ENCODE measurements around the gene SAPCD2. TPM values are rescaled to one million over a fixed set of nuclear protein-coding genes. Genes with fewer than 3 reads are reported as not detected.

Gene SAPCD2
- polyA plus RNA-seq, 1 donor from 2014 or later, result 0.22 TPM

GRCh38 chr9:137114613-137115393, 44.4 kb upstream of the SAPCD2 start, which contains the start of gene DPP7:
Gene DPP7 (minus strand): TSS chr9:137114733. CDS start chr9:137114713, 20 bp downstream.
- TF ChIP-seq TAF1 (IDR thresholded peaks at IDR 0.05; ENCODE audit: low read depth) (no peak), MXI1 (conservative IDR thresholded peaks at IDR 0.05; ENCODE audit: poor library complexity, severe bottlenecking) (peak; percentile 20)
- no peaks in the 10 kb centered on the region for H3K79me2 ChIP-seq (replicated peaks; ENCODE audit: insufficient read depth, low read length)
- peak within 1 kb of the TSS; percentile 43 for H3K4me3 ChIP-seq (ENCODE audit: low read length)
- no peaks in the 10 kb centered on the region for H3K36me3 ChIP-seq (ENCODE audit: insufficient read depth, low read length)
- peaks cover 10% of the 10 kb centered on the region for H3K27me3 ChIP-seq (ENCODE audit: insufficient read depth, low read depth, low read length)
- no peak within 1 kb of the TSS for H2AFZ ChIP-seq (ENCODE audit: low read depth, low read length)
- no peak within 1 kb of the TSS for H3K27ac ChIP-seq (ENCODE audit: low read length)
- H3K9ac ChIP-seq (ENCODE audit: low read length), result no peak within 1 kb of the TSS
- no peaks in the 10 kb centered on the region for H3K9me2 ChIP-seq (ENCODE audit: insufficient read depth, low read length)
- no peak within 1 kb of the TSS for H3K4me2 ChIP-seq (ENCODE audit: low read length)
- no peaks in the 10 kb centered on the region for H3F3A ChIP-seq (ENCODE audit: insufficient read depth, low read length, poor library complexity, severe bottlenecking)
- no peaks in the 10 kb centered on the region for H3K9me3 ChIP-seq (ENCODE audit: low read length)
- no peaks in the 10 kb centered on the region for H4K20me1 ChIP-seq (ENCODE audit: insufficient read depth)

- H3K9ac ChIP-seq (ENCODE audit: low read length), result no peak overlapping the region
- H3K4me2 ChIP-seq (ENCODE audit: low read length), result no peak overlapping the region
- H3K79me2 ChIP-seq (replicated peaks; ENCODE audit: insufficient read depth, low read length), result no peaks in the 10 kb centered on the region
- no peaks in the 10 kb centered on the region for H3K36me3 ChIP-seq (ENCODE audit: insufficient read depth, low read length)
- TF ChIP-seq MXI1 (conservative IDR thresholded peaks at IDR 0.05; ENCODE audit: poor library complexity, severe bottlenecking) (no peak), CTCF (IDR thresholded peaks at IDR 0.05; ENCODE audit: poor library complexity, severe bottlenecking) (no peak), TAF1 (IDR thresholded peaks at IDR 0.05; ENCODE audit: low read depth) (no peak), SMC3 (conservative IDR thresholded peaks at IDR 0.05; ENCODE audit: poor library complexity) (no peak), RAD21 (conservative IDR thresholded peaks at IDR 0.05) (no peak), POLR2AphosphoS5 (IDR thresholded peaks at IDR 0.05) (no peak), EZH2 (IDR thresholded peaks at IDR 0.05; ENCODE audit: borderline replicate concordance, insufficient read depth, low read length, poor library complexity, severe bottlenecking) (no peak), EP300 (conservative IDR thresholded peaks at IDR 0.05; ENCODE audit: poor library complexity, severe bottlenecking) (no peak), REST (IDR thresholded peaks at IDR 0.05; ENCODE audit: borderline replicate concordance) (no peak)
- H3K9me3 ChIP-seq (ENCODE audit: low read length), result no peaks in the 10 kb centered on the region
- H3K9me2 ChIP-seq (ENCODE audit: insufficient read depth, low read length), result no peaks in the 10 kb centered on the region
- H3K4me3 ChIP-seq (ENCODE audit: low read length), result peak overlapping the region; percentile 43
- no peak overlapping the region for H2AFZ ChIP-seq (ENCODE audit: low read depth, low read length)
- peaks cover 10% of the 10 kb centered on the region for H3K27me3 ChIP-seq (ENCODE audit: insufficient read depth, low read depth, low read length)
- H4K20me1 ChIP-seq (ENCODE audit: insufficient read depth), result no peaks in the 10 kb centered on the region
- no peak overlapping the region for H3K27ac ChIP-seq (ENCODE audit: low read length)
- H3F3A ChIP-seq (ENCODE audit: insufficient read depth, low read length, poor library complexity, severe bottlenecking), result no peaks in the 10 kb centered on the region
Measured at GRCh38 chr9:137114220-137114612, 43.9 kb upstream of the SAPCD2 start.
